GM23338 (cell line): ENCODE data around the gene DIP2B. TPM values are rescaled to one million over a fixed set of nuclear protein-coding genes. Genes with fewer than 3 reads are reported as not detected.

Experiments used
- ATAC-seq: fragments of 200-7000 bp; cut with Tn5 transposase; 3 replicates; pipeline ENCODE4 v1.9.1; 2020
- DNase-seq: peaks from one replicate; pipeline ENCODE4 v3.0.0-alpha.2; 2015; ENCODE audit warnings: low spot score
- H2AFZ ChIP-seq: fragments of 200-600 bp; sonication (generic); 2 replicates; pipeline ENCODE4 v1.8.0; 2016; ENCODE audit warnings: antibody characterized with exemption, mild to moderate bottlenecking, moderate library complexity
- H3F3A ChIP-seq: fragments of 200-600 bp; sonication (generic); replicated peaks from 2 replicates; pipeline ENCODE4 v1.8.0; 2017; ENCODE audit warnings: antibody characterized with exemption, mixed run types, low read depth
- H3K27ac ChIP-seq: fragments of 200-600 bp; sonication (generic); 2 replicates; pipeline ENCODE4 v1.6.1; 2016; ENCODE audit warnings: low read depth
- H3K27me3 ChIP-seq: fragments of 200-600 bp; sonication (generic); 2 replicates; pipeline ENCODE4 v1.8.0; 2016; ENCODE audit warnings: mild to moderate bottlenecking, mixed run types, moderate library complexity; ENCODE audit not compliant: insufficient read depth
- H3K36me3 ChIP-seq: fragments of 200-600 bp; sonication (generic); 2 replicates; pipeline ENCODE4 v1.8.0; 2016; ENCODE audit warnings: mild to moderate bottlenecking; ENCODE audit not compliant: insufficient read depth
- H3K4me1 ChIP-seq: fragments of 200-600 bp; sonication (generic); 2 replicates; pipeline ENCODE4 v1.8.0; 2016; ENCODE audit warnings: mild to moderate bottlenecking, moderate library complexity; ENCODE audit not compliant: insufficient read depth
- H3K4me2 ChIP-seq: fragments of 200-600 bp; sonication (generic); 2 replicates; pipeline ENCODE4 v1.7.1; 2017; ENCODE audit warnings: mixed run types
- H3K4me3 ChIP-seq: fragments of 200-600 bp; sonication (generic); 2 replicates; pipeline ENCODE4 v1.6.1; 2016; ENCODE audit warnings: mixed run types
- H3K79me2 ChIP-seq: fragments of 200-600 bp; sonication (generic); replicated peaks from 2 replicates; pipeline ENCODE4 v1.8.0; 2017; ENCODE audit warnings: mild to moderate bottlenecking; ENCODE audit not compliant: insufficient read depth
- H3K9me2 ChIP-seq: fragments of 200-600 bp; sonication (generic); 2 replicates; pipeline ENCODE4 v1.8.0; 2017; ENCODE audit not compliant: insufficient read depth
- H4K20me1 ChIP-seq: fragments of 200-600 bp; sonication (generic); replicated peaks from 2 replicates; pipeline ENCODE4 v1.8.0; 2017; ENCODE audit warnings: mild to moderate bottlenecking; ENCODE audit not compliant: insufficient read depth
- H3K27ac Mint-ChIP-seq: 2 replicates; pipeline ENCODE4 v1.8.0; 2020; ENCODE audit warnings: inconsistent platforms, mild to moderate bottlenecking, moderate library complexity, mixed read lengths
- H3K27me3 Mint-ChIP-seq: 3 replicates; pipeline ENCODE4 v1.8.0; 2022; ENCODE audit warnings: low read depth, mild to moderate bottlenecking, moderate library complexity, mixed read lengths, inconsistent platforms; ENCODE audit not compliant: insufficient read depth, poor library complexity
- H3K36me3 Mint-ChIP-seq: 3 replicates; pipeline ENCODE4 v1.8.0; 2021; ENCODE audit warnings: low read depth, mild to moderate bottlenecking, inconsistent platforms, moderate library complexity, mixed read lengths
- H3K4me1 Mint-ChIP-seq: 3 replicates; pipeline ENCODE4 v1.8.0; 2020; ENCODE audit warnings: mild to moderate bottlenecking, inconsistent platforms, mixed read lengths
- H3K4me3 Mint-ChIP-seq: 3 replicates; pipeline ENCODE4 v1.8.0; 2021; ENCODE audit warnings: moderate library complexity, mild to moderate bottlenecking, inconsistent platforms, mixed read lengths
- H3K9me3 Mint-ChIP-seq: 3 replicates; pipeline ENCODE4 v1.8.0; 2020; ENCODE audit warnings: moderate library complexity, mild to moderate bottlenecking, inconsistent platforms, mixed read lengths
- polyA plus RNA-seq: library from polyadenylated mRNA; unstranded; fragments of >200 nt; fragmentation: Nextera tagmentation; extraction: Ambion mirVana; gene quantifications from 2 replicates; pipeline ENCODE4 v1.2.1, GENCODE V29; 2016
- total RNA-seq: library from RNA; depleted of rRNA; stranded (reverse); fragments of >200 nt; shearing (Covaris generic); gene quantifications from 2 replicates; pipeline ENCODE4 v1.2.3, GENCODE V29; 2014
- TF ChIP-seq, protein P1 (sequence below), 2 experiments: fragments of 200-600 bp in 1 of 2; sonication (generic) in 1 of 2; conservative IDR thresholded peaks; 2 replicates each; pipeline versions ENCODE4 v1.5.1 to v1.6.1; 2016 to 2017; ENCODE audit warnings: antibody characterized with exemption in 2 of 2, low read depth in 2 of 2, mild to moderate bottlenecking in 2 of 2, moderate library complexity in 1 of 2
- TF ChIP-seq, protein P2 (sequence below): fragments of 250-450 bp; sonication (Bioruptor Pico); IDR thresholded peaks from 2 replicates; pipeline ENCODE4 v1.5.0; 2020; ENCODE audit warnings: mild to moderate bottlenecking, moderate library complexity

Gene DIP2B
- total and polyA plus RNA-seq, 2 experiments from 2014 or later = 8.0 to 36.4 TPM

DNA sequence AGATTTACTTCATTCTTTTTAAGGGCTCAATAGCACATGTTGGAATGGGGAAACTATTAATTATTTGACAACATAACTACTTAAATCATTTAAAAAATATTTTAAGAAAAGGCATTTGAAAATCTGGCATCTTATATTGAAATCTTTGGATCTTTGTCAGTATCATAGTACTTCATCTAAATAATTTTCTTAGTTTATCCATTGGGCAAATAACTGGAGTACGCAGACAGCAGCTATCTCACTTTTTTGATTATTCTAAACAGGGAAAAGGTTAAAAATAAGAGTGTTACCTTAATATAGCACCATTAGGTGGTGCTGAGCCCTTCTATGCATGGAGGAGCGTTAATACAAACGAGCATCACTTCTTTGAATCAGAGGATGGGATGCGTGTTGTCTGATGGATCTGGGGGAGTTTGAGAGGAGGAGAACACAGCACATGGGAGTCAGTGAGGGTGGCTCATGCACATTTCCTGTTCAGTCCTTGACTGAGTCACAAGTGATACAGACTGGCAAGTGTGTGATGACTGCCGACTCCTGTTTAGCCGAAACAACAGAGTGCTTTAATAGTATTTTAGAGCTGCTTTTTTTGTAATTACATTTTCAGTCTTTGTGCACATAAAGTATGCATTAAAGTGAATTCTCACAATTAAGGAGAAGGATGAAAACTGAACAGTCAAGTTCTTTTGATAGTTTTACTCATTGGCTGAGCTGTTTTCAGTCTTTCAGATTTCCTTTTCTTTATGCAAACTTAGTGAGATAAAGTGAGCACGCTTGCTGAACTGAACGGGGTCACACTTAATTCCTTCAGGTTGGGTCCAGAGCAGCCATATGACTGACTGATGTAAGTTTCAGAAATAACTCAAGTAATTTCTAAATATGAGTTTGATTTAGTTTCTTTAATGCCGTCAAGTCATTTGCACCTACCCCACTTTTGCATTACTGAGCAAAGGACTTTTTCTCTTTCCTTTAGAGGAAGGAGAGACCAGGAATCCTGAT, 92.7 kb downstream of the DIP2B start:
- no peaks in the 10 kb centered on the region for H3K27me3 ChIP-seq
- ATAC-seq = 0 out of 3 replicates have a peak, but pooled peaks have one; percentile 37
- H4K20me1 ChIP-seq = no peaks in the 10 kb centered on the region
- peaks cover 58% of the 10 kb centered on the region for H3K79me2 ChIP-seq
- peaks cover 6% of the 10 kb centered on the region for H3K27me3 Mint-ChIP-seq
- H3K4me3 Mint-ChIP-seq = no peak overlapping the region
- no peak for DNase-seq
- H3K36me3 Mint-ChIP-seq = peaks cover 6% of the 10 kb centered on the region
- H3F3A ChIP-seq = no peaks in the 10 kb centered on the region
- no peak overlapping the region for H3K27ac Mint-ChIP-seq
- TF ChIP-seq, protein P1, sequence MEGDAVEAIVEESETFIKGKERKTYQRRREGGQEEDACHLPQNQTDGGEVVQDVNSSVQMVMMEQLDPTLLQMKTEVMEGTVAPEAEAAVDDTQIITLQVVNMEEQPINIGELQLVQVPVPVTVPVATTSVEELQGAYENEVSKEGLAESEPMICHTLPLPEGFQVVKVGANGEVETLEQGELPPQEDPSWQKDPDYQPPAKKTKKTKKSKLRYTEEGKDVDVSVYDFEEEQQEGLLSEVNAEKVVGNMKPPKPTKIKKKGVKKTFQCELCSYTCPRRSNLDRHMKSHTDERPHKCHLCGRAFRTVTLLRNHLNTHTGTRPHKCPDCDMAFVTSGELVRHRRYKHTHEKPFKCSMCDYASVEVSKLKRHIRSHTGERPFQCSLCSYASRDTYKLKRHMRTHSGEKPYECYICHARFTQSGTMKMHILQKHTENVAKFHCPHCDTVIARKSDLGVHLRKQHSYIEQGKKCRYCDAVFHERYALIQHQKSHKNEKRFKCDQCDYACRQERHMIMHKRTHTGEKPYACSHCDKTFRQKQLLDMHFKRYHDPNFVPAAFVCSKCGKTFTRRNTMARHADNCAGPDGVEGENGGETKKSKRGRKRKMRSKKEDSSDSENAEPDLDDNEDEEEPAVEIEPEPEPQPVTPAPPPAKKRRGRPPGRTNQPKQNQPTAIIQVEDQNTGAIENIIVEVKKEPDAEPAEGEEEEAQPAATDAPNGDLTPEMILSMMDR (conservative IDR thresholded peaks at IDR 0.05; ENCODE audit: low read depth in 2 of 2) = peak in 1 of 2 experiments; percentile 39; a peak in 2 of 4 replicates
- TF ChIP-seq, protein P2, sequence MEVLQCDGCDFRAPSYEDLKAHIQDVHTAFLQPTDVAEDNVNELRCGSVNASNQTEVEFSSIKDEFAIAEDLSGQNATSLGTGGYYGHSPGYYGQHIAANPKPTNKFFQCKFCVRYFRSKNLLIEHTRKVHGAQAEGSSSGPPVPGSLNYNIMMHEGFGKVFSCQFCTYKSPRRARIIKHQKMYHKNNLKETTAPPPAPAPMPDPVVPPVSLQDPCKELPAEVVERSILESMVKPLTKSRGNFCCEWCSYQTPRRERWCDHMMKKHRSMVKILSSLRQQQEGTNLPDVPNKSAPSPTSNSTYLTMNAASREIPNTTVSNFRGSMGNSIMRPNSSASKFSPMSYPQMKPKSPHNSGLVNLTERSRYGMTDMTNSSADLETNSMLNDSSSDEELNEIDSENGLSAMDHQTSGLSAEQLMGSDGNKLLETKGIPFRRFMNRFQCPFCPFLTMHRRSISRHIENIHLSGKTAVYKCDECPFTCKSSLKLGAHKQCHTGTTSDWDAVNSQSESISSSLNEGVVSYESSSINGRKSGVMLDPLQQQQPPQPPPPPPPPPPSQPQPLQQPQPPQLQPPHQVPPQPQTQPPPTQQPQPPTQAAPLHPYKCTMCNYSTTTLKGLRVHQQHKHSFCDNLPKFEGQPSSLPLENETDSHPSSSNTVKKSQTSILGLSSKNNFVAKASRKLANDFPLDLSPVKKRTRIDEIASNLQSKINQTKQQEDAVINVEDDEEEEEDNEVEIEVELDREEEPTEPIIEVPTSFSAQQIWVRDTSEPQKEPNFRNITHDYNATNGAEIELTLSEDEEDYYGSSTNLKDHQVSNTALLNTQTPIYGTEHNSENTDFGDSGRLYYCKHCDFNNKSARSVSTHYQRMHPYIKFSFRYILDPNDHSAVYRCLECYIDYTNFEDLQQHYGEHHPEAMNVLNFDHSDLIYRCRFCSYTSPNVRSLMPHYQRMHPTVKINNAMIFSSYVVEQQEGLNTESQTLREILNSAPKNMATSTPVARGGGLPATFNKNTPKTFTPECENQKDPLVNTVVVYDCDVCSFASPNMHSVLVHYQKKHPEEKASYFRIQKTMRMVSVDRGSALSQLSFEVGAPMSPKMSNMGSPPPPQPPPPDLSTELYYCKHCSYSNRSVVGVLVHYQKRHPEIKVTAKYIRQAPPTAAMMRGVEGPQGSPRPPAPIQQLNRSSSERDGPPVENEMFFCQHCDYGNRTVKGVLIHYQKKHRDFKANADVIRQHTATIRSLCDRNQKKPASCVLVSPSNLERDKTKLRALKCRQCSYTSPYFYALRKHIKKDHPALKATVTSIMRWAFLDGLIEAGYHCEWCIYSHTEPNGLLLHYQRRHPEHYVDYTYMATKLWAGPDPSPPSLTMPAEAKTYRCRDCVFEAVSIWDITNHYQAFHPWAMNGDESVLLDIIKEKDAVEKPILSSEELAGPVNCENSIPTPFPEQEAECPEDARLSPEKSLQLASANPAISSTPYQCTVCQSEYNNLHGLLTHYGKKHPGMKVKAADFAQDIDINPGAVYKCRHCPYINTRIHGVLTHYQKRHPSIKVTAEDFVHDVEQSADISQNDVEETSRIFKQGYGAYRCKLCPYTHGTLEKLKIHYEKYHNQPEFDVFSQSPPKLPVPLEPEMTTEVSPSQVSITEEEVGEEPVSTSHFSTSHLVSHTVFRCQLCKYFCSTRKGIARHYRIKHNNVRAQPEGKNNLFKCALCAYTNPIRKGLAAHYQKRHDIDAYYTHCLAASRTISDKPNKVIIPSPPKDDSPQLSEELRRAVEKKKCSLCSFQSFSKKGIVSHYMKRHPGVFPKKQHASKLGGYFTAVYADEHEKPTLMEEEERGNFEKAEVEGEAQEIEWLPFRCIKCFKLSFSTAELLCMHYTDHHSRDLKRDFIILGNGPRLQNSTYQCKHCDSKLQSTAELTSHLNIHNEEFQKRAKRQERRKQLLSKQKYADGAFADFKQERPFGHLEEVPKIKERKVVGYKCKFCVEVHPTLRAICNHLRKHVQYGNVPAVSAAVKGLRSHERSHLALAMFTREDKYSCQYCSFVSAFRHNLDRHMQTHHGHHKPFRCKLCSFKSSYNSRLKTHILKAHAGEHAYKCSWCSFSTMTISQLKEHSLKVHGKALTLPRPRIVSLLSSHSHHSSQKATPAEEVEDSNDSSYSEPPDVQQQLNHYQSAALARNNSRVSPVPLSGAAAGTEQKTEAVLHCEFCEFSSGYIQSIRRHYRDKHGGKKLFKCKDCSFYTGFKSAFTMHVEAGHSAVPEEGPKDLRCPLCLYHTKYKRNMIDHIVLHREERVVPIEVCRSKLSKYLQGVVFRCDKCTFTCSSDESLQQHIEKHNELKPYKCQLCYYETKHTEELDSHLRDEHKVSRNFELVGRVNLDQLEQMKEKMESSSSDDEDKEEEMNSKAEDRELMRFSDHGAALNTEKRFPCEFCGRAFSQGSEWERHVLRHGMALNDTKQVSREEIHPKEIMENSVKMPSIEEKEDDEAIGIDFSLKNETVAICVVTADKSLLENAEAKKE (CRISPR knock-in tag) = no peak
- no peaks in the 10 kb centered on the region for H3K9me2 ChIP-seq
- peak overlapping the region; percentile 82; the same call in 1 of the 2 replicates for H3K27ac ChIP-seq
- H3K36me3 ChIP-seq = no peaks in the 10 kb centered on the region
- no peak overlapping the region for H2AFZ ChIP-seq
- peaks cover 36% of the 10 kb centered on the region for H3K4me1 ChIP-seq
- no peak overlapping the region for H3K4me3 ChIP-seq
- H3K4me1 Mint-ChIP-seq = peaks cover 46% of the 10 kb centered on the region
- H3K4me2 ChIP-seq = 0 out of 2 replicates have a peak overlapping the region, but pooled peaks have one; percentile 1
- peaks cover 3% of the 10 kb centered on the region; the same call in 2 of the 3 replicates for H3K9me3 Mint-ChIP-seq
